Measurements from ENCODE around the gene CD24. TPM values are rescaled to one million over a fixed set of nuclear protein-coding genes. Genes with fewer than 3 reads are reported as not detected.

CD24 gene
- total RNA-seq, 1 donor from 2014 or later = 63.6 TPM

- DNase-seq (no peak), ATAC-seq (no peak)
- intact Hi-C loops (cut with DNase I) = no loop called here
- Histone ChIP-seq H3K27ac (no peak overlapping the region), H3K36me3 (no peaks in the 10 kb centered on the region), H3K27me3 (no peaks in the 10 kb centered on the region), H3K4me3 (no peak overlapping the region), H3K9me3 (no peaks in the 10 kb centered on the region), H3K4me1 (no peaks in the 10 kb centered on the region)
- no peak for TF ChIP-seq CTCF (IDR thresholded peaks at IDR 0.05)
Measured at GRCh38 chr6:106961801-106962200, 12.7 kb downstream of the CD24 start.

GRCh38 chr6:106961136-106961535, 13.4 kb downstream of the CD24 start:
- H3K27me3 ChIP-seq = no peaks in the 10 kb centered on the region
- H3K27ac ChIP-seq = no peak overlapping the region
- ATAC-seq (no peak), DNase-seq (no peak)
- H3K36me3 ChIP-seq = no peaks in the 10 kb centered on the region
- H3K4me3 ChIP-seq = no peak overlapping the region
- TF ChIP-seq CTCF (IDR thresholded peaks at IDR 0.05) = no peak
- H3K9me3 ChIP-seq = no peaks in the 10 kb centered on the region
- no peaks in the 10 kb centered on the region for H3K4me1 ChIP-seq
- intact Hi-C loops (cut with DNase I) = no loop called here

DNA sequence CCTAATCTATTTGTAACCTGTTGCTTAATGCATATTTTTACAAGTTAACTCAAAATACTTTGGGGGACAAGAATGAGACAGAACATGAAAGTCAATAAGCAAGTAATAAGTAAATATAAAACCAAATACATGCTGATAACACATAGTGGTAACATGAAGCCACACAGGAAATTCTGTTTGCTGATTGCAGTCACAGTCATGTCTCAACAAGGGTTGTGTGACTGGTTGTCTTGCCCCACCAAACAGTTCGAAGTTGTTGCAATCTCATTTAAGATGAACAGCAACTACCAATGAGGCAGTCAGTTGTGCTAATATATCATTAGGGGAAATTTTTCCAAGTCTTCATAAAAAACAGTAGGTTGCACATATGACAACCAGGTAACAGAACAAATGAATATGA, 14.5 kb downstream of the CD24 start:
- Histone ChIP-seq H3K27ac (no peak overlapping the region), H3K4me3 (no peak overlapping the region), H3K9me3 (no peaks in the 10 kb centered on the region), H3K36me3 (no peaks in the 10 kb centered on the region), H3K4me1 (no peaks in the 10 kb centered on the region), H3K27me3 (no peaks in the 10 kb centered on the region)
- TF ChIP-seq CTCF (IDR thresholded peaks at IDR 0.05) = no peak
- DNase-seq = no peak
- no peak for ATAC-seq
- intact Hi-C loops (cut with DNase I) = no loop called here

DNA sequence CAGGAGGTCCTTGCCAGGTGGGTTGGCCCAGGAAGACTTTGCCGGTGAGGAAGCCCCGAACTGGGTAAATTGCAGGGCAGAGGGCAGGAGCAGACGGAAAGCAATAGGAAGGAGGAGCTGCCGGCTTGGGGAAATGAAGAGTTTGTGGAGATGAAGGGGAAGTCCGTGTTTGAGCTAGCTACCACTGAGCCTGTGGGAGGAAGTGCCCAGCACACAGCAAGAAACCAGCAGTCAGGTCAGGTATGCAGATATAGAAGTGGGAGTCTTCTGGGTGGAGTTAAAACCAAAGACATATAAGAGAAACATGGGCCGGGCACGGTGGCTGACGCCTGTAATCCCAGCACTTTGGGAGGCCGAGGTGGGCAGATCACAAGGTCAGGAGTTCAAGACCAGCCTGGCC, 34.7 kb downstream of the CD24 start:
- Histone ChIP-seq H3K27ac (no peak overlapping the region), H3K27me3 (no peaks in the 10 kb centered on the region), H3K36me3 (no peaks in the 10 kb centered on the region), H3K9me3 (no peaks in the 10 kb centered on the region), H3K4me1 (no peaks in the 10 kb centered on the region), H3K4me3 (no peak overlapping the region)
- intact Hi-C loops (cut with DNase I) = no loop called here
- DNase-seq (no peak), ATAC-seq (peak; percentile 51)
- TF ChIP-seq CTCF (IDR thresholded peaks at IDR 0.05) = no peak

DNA sequence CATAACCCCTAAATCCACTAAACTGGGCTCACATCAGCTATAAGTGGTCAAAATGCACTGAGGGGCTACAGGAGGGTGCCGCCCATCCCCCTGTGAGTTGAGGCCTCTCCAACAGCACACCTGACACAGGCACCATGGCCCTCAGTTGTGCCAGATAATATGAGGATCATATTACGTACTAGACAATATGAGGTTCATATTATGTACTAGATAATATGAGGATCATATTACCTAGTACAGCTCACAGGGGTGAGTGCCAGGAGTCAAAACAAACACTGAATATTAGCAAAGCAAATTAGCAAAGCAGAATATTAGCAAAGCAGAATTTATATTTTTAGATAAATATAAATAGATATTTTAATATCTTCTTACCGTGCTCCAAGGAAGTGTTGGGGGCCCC, 35.3 kb downstream of the CD24 start:
- no peaks in the 10 kb centered on the region for H3K36me3 ChIP-seq
- H3K27me3 ChIP-seq = no peaks in the 10 kb centered on the region
- no peaks in the 10 kb centered on the region for H3K9me3 ChIP-seq
- H3K4me1 ChIP-seq = no peaks in the 10 kb centered on the region
- intact Hi-C loops (cut with DNase I) = no loop called here
- TF ChIP-seq CTCF (IDR thresholded peaks at IDR 0.05) = no peak
- ATAC-seq (no peak), DNase-seq (no peak)
- H3K27ac ChIP-seq = no peak overlapping the region
- no peak overlapping the region for H3K4me3 ChIP-seq
